ENCODE results near the gene NCAPD2. TPM values are rescaled to one million over a fixed set of nuclear protein-coding genes. Genes with fewer than 3 reads are reported as not detected.

NCAPD2 gene
- polyA plus RNA-seq, 1 donor (not counting 4 experiments of a cell fraction or from before 2014, with no cell fraction given) = 33.7 TPM

DNA sequence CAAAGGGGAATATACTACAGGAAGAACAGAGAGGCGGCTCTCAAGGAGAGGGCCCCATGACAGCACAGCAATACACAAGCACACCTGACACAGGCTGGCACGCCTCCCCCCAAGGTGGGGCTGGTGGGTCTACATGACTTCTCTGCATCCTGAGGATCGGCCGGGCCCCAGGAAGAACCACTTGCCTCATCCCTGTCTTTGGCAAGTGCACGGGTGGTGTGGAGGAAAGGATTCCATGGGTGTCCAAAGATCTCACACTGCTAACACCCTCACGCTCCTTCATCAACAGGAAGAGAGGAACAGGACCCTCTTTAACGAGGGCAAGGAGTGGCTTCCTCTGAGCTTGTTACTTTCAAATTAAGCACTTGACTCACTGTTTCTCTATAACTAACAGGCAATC, 30.7 kb upstream of the NCAPD2 start:
- no peaks in the 10 kb centered on the region for H3K9me1 ChIP-seq (ENCODE audit: control insufficient read depth, extremely low read depth, insufficient read depth, low read length)
- H3K36me3 ChIP-seq (ENCODE audit: control insufficient read depth in 2 of 2, extremely low read depth in 1 of 2, insufficient read depth in 2 of 2, low read length in 2 of 2) = peaks cover 15 to 28% of the 10 kb centered on the region in 2 experiments
- H3K4me3 ChIP-seq (ENCODE audit: control insufficient read depth in 2 of 3, extremely low read depth in 1 of 3, insufficient read depth in 2 of 3, low read depth in 1 of 3, low read length in 3 of 3) = no peak overlapping the region
- no peaks in the 10 kb centered on the region for H3K9me3 ChIP-seq (ENCODE audit: control insufficient read depth, low read depth, low read length)
- H3K79me2 ChIP-seq (ENCODE audit: control insufficient read depth, insufficient read depth, low read length) = no peaks in the 10 kb centered on the region
- TF ChIP-seq CTCF (optimal IDR thresholded peaks at IDR 0.05 in 1 of 3, IDR thresholded peaks at IDR 0.05 in 1 of 3, conservative IDR thresholded peaks at IDR 0.05 in 1 of 3; ENCODE audit: extremely low read depth in 1 of 3, insufficient read depth in 2 of 3, low read length in 3 of 3) (no peak), EZH2 (IDR thresholded peaks at IDR 0.05; ENCODE audit: low read length) (no peak)
- FAIRE-seq = no peak
- H3K4me1 ChIP-seq (ENCODE audit: control insufficient read depth, extremely low read depth, insufficient read depth, low read length) = peaks cover 4% of the 10 kb centered on the region
- DNase-seq (ENCODE audit: low read depth, low spot score) = no peak
- no peak overlapping the region for H3K9ac ChIP-seq (ENCODE audit: control insufficient read depth, extremely low read depth, insufficient read depth, low read length)
- H4K20me1 ChIP-seq (ENCODE audit: control insufficient read depth, extremely low read depth, insufficient read depth, low read length) = no peaks in the 10 kb centered on the region
- dilution Hi-C loops (cut with MboI; ENCODE audit: extremely low pct_ligation_motif_present, low sequenced_read_pairs) = no loop called here
- H3K4me2 ChIP-seq (ENCODE audit: control insufficient read depth, extremely low read depth, insufficient read depth, low read depth, low read length) = no peak overlapping the region
- no peaks in the 10 kb centered on the region for H3K27me3 ChIP-seq (ENCODE audit: control insufficient read depth, extremely low read depth, insufficient read depth, low read length)
- H2AFZ ChIP-seq (ENCODE audit: control insufficient read depth, low read length) = no peak overlapping the region
- H3K27ac ChIP-seq (ENCODE audit: control insufficient read depth, insufficient read depth, low read length) = no peak overlapping the region

DNA sequence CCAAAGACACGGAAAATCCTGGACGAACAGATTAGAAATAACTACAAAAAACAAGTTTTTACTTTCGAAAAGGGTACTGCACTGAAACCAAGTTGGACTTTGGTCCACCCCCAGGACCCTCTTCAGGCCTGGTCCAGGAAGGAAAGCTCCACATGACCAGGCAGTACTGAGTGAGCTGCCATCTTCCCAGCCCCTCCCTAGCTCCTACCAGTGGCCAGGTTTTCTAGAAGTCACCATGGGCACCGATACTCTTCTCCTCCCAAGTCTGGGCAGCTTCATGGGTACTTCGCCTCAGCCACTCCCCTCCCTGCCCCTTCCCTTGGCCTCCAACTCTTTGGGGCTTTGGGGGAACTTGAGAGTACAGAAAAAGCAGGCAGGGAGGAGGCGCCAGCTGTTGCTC, 30.0 kb upstream of the NCAPD2 start:
- H3K4me2 ChIP-seq (ENCODE audit: control insufficient read depth, extremely low read depth, insufficient read depth, low read depth, low read length) = no peak overlapping the region
- FAIRE-seq = no peak
- no peaks in the 10 kb centered on the region for H3K9me1 ChIP-seq (ENCODE audit: control insufficient read depth, extremely low read depth, insufficient read depth, low read length)
- H3K4me1 ChIP-seq (ENCODE audit: control insufficient read depth, extremely low read depth, insufficient read depth, low read length) = peaks cover 4% of the 10 kb centered on the region
- no peaks in the 10 kb centered on the region for H3K27me3 ChIP-seq (ENCODE audit: control insufficient read depth, extremely low read depth, insufficient read depth, low read length)
- H3K79me2 ChIP-seq (ENCODE audit: control insufficient read depth, insufficient read depth, low read length) = no peaks in the 10 kb centered on the region
- no peaks in the 10 kb centered on the region for H3K9me3 ChIP-seq (ENCODE audit: control insufficient read depth, low read depth, low read length)
- no peak for TF ChIP-seq EZH2 (IDR thresholded peaks at IDR 0.05; ENCODE audit: low read length)
- no peak overlapping the region for H2AFZ ChIP-seq (ENCODE audit: control insufficient read depth, low read length)
- no peak overlapping the region for H3K4me3 ChIP-seq (ENCODE audit: control insufficient read depth in 2 of 3, extremely low read depth in 1 of 3, insufficient read depth in 2 of 3, low read depth in 1 of 3, low read length in 3 of 3)
- dilution Hi-C loops (cut with MboI; ENCODE audit: extremely low pct_ligation_motif_present, low sequenced_read_pairs) = no loop called here
- H3K36me3 ChIP-seq (ENCODE audit: control insufficient read depth in 2 of 2, extremely low read depth in 1 of 2, insufficient read depth in 2 of 2, low read length in 2 of 2) = peaks cover 13 to 23% of the 10 kb centered on the region in 2 experiments
- no peaks in the 10 kb centered on the region for H4K20me1 ChIP-seq (ENCODE audit: control insufficient read depth, extremely low read depth, insufficient read depth, low read length)
- no peak for DNase-seq (ENCODE audit: low read depth, low spot score)
- H3K27ac ChIP-seq (ENCODE audit: control insufficient read depth, insufficient read depth, low read length) = no peak overlapping the region
- H3K9ac ChIP-seq (ENCODE audit: control insufficient read depth, extremely low read depth, insufficient read depth, low read length) = no peak overlapping the region

DNA sequence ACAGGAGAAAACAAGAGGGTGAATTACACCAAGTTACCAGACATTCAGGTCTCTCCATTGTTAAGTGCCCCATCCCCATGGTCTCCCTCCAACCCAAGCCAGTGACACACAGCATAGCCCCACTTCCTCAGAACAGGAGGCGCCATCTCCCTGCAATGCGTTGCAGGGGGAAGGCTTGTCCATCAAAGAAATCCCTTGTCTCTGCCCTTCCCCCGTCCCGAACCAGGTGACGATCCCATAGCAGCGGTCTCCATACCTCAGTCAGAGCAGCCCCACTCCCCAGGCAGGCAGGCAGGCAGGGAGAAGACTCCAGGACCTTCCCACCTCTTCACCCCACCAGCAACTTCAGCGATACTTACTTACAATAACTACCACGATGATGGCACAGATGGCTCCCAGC, 29.4 kb upstream of the NCAPD2 start:
- DNase-seq (ENCODE audit: low read depth, low spot score) (no peak), FAIRE-seq (no peak)
- Histone ChIP-seq H3K36me3 (ENCODE audit: control insufficient read depth in 2 of 2, extremely low read depth in 1 of 2, insufficient read depth in 2 of 2, low read length in 2 of 2) (peaks cover 12 to 20% of the 10 kb centered on the region in 2 experiments), H3K27me3 (ENCODE audit: control insufficient read depth, extremely low read depth, insufficient read depth, low read length) (no peaks in the 10 kb centered on the region), H4K20me1 (ENCODE audit: control insufficient read depth, extremely low read depth, insufficient read depth, low read length) (no peaks in the 10 kb centered on the region), H3K79me2 (ENCODE audit: control insufficient read depth, insufficient read depth, low read length) (no peaks in the 10 kb centered on the region), H3K9ac (ENCODE audit: control insufficient read depth, extremely low read depth, insufficient read depth, low read length) (no peak overlapping the region), H3K9me1 (ENCODE audit: control insufficient read depth, extremely low read depth, insufficient read depth, low read length) (no peaks in the 10 kb centered on the region), H3K4me3 (ENCODE audit: control insufficient read depth in 2 of 3, extremely low read depth in 1 of 3, insufficient read depth in 2 of 3, low read depth in 1 of 3, low read length in 3 of 3) (no peak overlapping the region), H3K27ac (ENCODE audit: control insufficient read depth, insufficient read depth, low read length) (no peak overlapping the region), H3K4me2 (ENCODE audit: control insufficient read depth, extremely low read depth, insufficient read depth, low read depth, low read length) (no peak overlapping the region), H2AFZ (ENCODE audit: control insufficient read depth, low read length) (no peak overlapping the region), H3K4me1 (ENCODE audit: control insufficient read depth, extremely low read depth, insufficient read depth, low read length) (peaks cover 10% of the 10 kb centered on the region), H3K9me3 (ENCODE audit: control insufficient read depth, low read depth, low read length) (no peaks in the 10 kb centered on the region)
- TF ChIP-seq EZH2 (IDR thresholded peaks at IDR 0.05; ENCODE audit: low read length) (no peak), CTCF (optimal IDR thresholded peaks at IDR 0.05 in 1 of 3, IDR thresholded peaks at IDR 0.05 in 1 of 3, conservative IDR thresholded peaks at IDR 0.05 in 1 of 3; ENCODE audit: extremely low read depth in 1 of 3, insufficient read depth in 2 of 3, low read length in 3 of 3) (no peak)
- dilution Hi-C loops (cut with MboI; ENCODE audit: extremely low pct_ligation_motif_present, low sequenced_read_pairs) = no loop called here
